ENCODE measurements around the gene MGME1. TPM values are rescaled to one million over a fixed set of nuclear protein-coding genes. Genes with fewer than 3 reads are reported as not detected.

MGME1 gene
- total RNA-seq, 2 experiments from 2014 or later, result 46.6 to 50.7 TPM

GRCh38 chr20:17969278-17969883, 563 bp downstream of the MGME1 start:
- H3K4me1 Mint-ChIP-seq, result peaks cover 37% of the 10 kb centered on the region
- H3K4me3 Mint-ChIP-seq, result peak overlapping the region; percentile 87
- peaks cover 67% of the 10 kb centered on the region for H3K36me3 Mint-ChIP-seq
- peak overlapping the region; percentile 97 for H3K27ac Mint-ChIP-seq
- peak; percentile 32 for ATAC-seq
- CTCF ChIA-PET, result interaction anchor here (1.2 to 8.3 kb wide), 5 partner anchors 10 to 396 kb away, joined by 3 to 53 read pairs (median 6); partner anchors contain the start of gene RRBP1
- peak; percentile 72 for DNase-seq
- no peaks in the 10 kb centered on the region for H3K27me3 Mint-ChIP-seq
- H3K9me3 Mint-ChIP-seq (ENCODE audit: low read depth), result no peaks in the 10 kb centered on the region

- Mint-ChIP-seq H3K36me3 (peaks cover 65% of the 10 kb centered on the region), H3K4me1 (peaks cover 34% of the 10 kb centered on the region), H3K27ac (peak overlapping the region; percentile 97), H3K27me3 (no peaks in the 10 kb centered on the region), H3K9me3 (ENCODE audit: low read depth) (no peaks in the 10 kb centered on the region), H3K4me3 (peak overlapping the region; percentile 87)
- ATAC-seq (no peak), DNase-seq (peak; percentile 70)
- CTCF ChIA-PET, result interaction anchor here (1.2 to 8.3 kb wide), 5 partner anchors 10 to 397 kb away, joined by 3 to 53 read pairs (median 6); partner anchors contain the start of gene RRBP1
These were observed 1.1 kb downstream of the MGME1 start for GRCh38 chr20:17969884-17970409.

GRCh38 chr20:17971300-17972013, 2.6 kb downstream of the MGME1 start:
- H3K27ac Mint-ChIP-seq, result peak overlapping the region; percentile 97
- DNase-seq (no peak), ATAC-seq (no peak)
- H3K4me3 Mint-ChIP-seq, result peak overlapping the region; percentile 87
- peaks cover 40% of the 10 kb centered on the region for H3K4me1 Mint-ChIP-seq
- H3K36me3 Mint-ChIP-seq, result peaks cover 60% of the 10 kb centered on the region
- CTCF ChIA-PET, result interaction anchor here (0.8 to 8.3 kb wide), 6 partner anchors 15 to 435 kb away, joined by 3 to 53 read pairs (median 5); no protein-coding TSS in a partner anchor
- H3K27me3 Mint-ChIP-seq, result no peaks in the 10 kb centered on the region
- no peaks in the 10 kb centered on the region for H3K9me3 Mint-ChIP-seq (ENCODE audit: low read depth)

- CTCF ChIA-PET, result interaction anchor here (1.0 to 8.3 kb wide), 3 partner anchors 15 to 30 kb away, joined by 3 to 53 read pairs (median 6); no protein-coding TSS in a partner anchor
- ATAC-seq, result no peak
- no peak for DNase-seq
- no peaks in the 10 kb centered on the region for H3K27me3 Mint-ChIP-seq
- peaks cover 41% of the 10 kb centered on the region for H3K4me1 Mint-ChIP-seq
- H3K27ac Mint-ChIP-seq, result peak overlapping the region; percentile 97
- no peaks in the 10 kb centered on the region for H3K9me3 Mint-ChIP-seq (ENCODE audit: low read depth)
- peak overlapping the region; percentile 87 for H3K4me3 Mint-ChIP-seq
- peaks cover 58% of the 10 kb centered on the region for H3K36me3 Mint-ChIP-seq
These were observed 3.3 kb downstream of the MGME1 start for GRCh38 chr20:17972121-17972520.

- Mint-ChIP-seq H3K27ac (no peak overlapping the region), H3K36me3 (peaks cover 51% of the 10 kb centered on the region), H3K4me3 (no peak overlapping the region), H3K9me3 (ENCODE audit: low read depth) (no peaks in the 10 kb centered on the region), H3K4me1 (peaks cover 39% of the 10 kb centered on the region), H3K27me3 (no peaks in the 10 kb centered on the region)
- CTCF ChIA-PET, result no interaction called here
- DNase-seq, result no peak
- ATAC-seq, result no peak
These were observed 7.5 kb downstream of the MGME1 start for GRCh38 chr20:17976305-17976704.

- no peaks in the 10 kb centered on the region for H3K9me3 Mint-ChIP-seq (ENCODE audit: low read depth)
- ATAC-seq (no peak), DNase-seq (no peak)
- H3K27ac Mint-ChIP-seq, result no peak overlapping the region
- H3K4me3 Mint-ChIP-seq, result no peak overlapping the region
- peaks cover 35% of the 10 kb centered on the region for H3K36me3 Mint-ChIP-seq
- CTCF ChIA-PET, result interaction anchor here (1.3 kb wide), 1 partner anchor 10 kb away, joined by 4 read pairs; no protein-coding TSS in a partner anchor
- H3K27me3 Mint-ChIP-seq, result no peaks in the 10 kb centered on the region
- peaks cover 9% of the 10 kb centered on the region for H3K4me1 Mint-ChIP-seq
These were observed 16.7 kb downstream of the MGME1 start for GRCh38 chr20:17985388-17986018.

- no peak for ATAC-seq
These were observed 19.2 kb downstream of the MGME1 start for GRCh38 chr20:17987988-17988387.

GRCh38 chr20:17990278-17990972, 21.6 kb downstream of the MGME1 start:
- H3K36me3 Mint-ChIP-seq, result peaks cover 27% of the 10 kb centered on the region
- no peaks in the 10 kb centered on the region for H3K27me3 Mint-ChIP-seq
- peaks cover 30% of the 10 kb centered on the region for H3K4me1 Mint-ChIP-seq
- DNase-seq (no peak), ATAC-seq (no peak)
- CTCF ChIA-PET, result interaction anchor here (0.5 kb wide), 1 partner anchor 459 kb away, joined by 3 read pairs; the partner anchor contains the start of gene BFSP1
- no peak overlapping the region for H3K4me3 Mint-ChIP-seq
- H3K27ac Mint-ChIP-seq, result no peak overlapping the region
- no peaks in the 10 kb centered on the region for H3K9me3 Mint-ChIP-seq (ENCODE audit: low read depth)

More at GRCh38 chr20:17987988-17988387, 19.2 kb downstream of the MGME1 start:
- peaks cover 20% of the 10 kb centered on the region for H3K4me1 Mint-ChIP-seq
- no peak for DNase-seq
- no peak overlapping the region for H3K27ac Mint-ChIP-seq
- peaks cover 35% of the 10 kb centered on the region for H3K36me3 Mint-ChIP-seq
- CTCF ChIA-PET, result interaction anchor here (1.7 kb wide), 1 partner anchor 9 kb away, joined by 7 read pairs; no protein-coding TSS in a partner anchor
- no peaks in the 10 kb centered on the region for H3K27me3 Mint-ChIP-seq
- no peaks in the 10 kb centered on the region for H3K9me3 Mint-ChIP-seq (ENCODE audit: low read depth)
- H3K4me3 Mint-ChIP-seq, result no peak overlapping the region

- no peaks in the 10 kb centered on the region for H3K9me3 Mint-ChIP-seq (ENCODE audit: low read depth)
- no peaks in the 10 kb centered on the region for H3K27me3 Mint-ChIP-seq
- H3K27ac Mint-ChIP-seq, result peak overlapping the region; percentile 83
- ATAC-seq (peak; percentile 70), DNase-seq (peak; percentile 72)
- H3K4me1 Mint-ChIP-seq, result peaks cover 39% of the 10 kb centered on the region
- H3K36me3 Mint-ChIP-seq, result peaks cover 25% of the 10 kb centered on the region
- CTCF ChIA-PET, result interaction anchor here (0.7 to 3.6 kb wide), 4 partner anchors 12 to 309 kb away, joined by 3 to 14 read pairs (median 4); partner anchors contain the start of gene RRBP1
- H3K4me3 Mint-ChIP-seq, result peak overlapping the region; percentile 30
These were observed 23.4 kb downstream of the MGME1 start for GRCh38 chr20:17992224-17992637.

GRCh38 chr20:17992847-17993513, 24.2 kb downstream of the MGME1 start:
- peaks cover 40% of the 10 kb centered on the region for H3K4me1 Mint-ChIP-seq
- DNase-seq (no peak), ATAC-seq (peak; percentile 37)
- H3K27ac Mint-ChIP-seq, result peak overlapping the region; percentile 83
- no peaks in the 10 kb centered on the region for H3K27me3 Mint-ChIP-seq
- H3K4me3 Mint-ChIP-seq, result no peak overlapping the region
- CTCF ChIA-PET, result interaction anchor here (0.7 to 3.6 kb wide), 4 partner anchors 11 to 310 kb away, joined by 3 to 14 read pairs (median 4); partner anchors contain the start of gene RRBP1
- no peaks in the 10 kb centered on the region for H3K9me3 Mint-ChIP-seq (ENCODE audit: low read depth)
- H3K36me3 Mint-ChIP-seq, result peaks cover 19% of the 10 kb centered on the region

GRCh38 chr20:17993546-17993945, 24.7 kb downstream of the MGME1 start:
- Mint-ChIP-seq H3K9me3 (ENCODE audit: low read depth) (no peaks in the 10 kb centered on the region), H3K36me3 (peaks cover 17% of the 10 kb centered on the region), H3K27me3 (no peaks in the 10 kb centered on the region), H3K4me1 (peaks cover 39% of the 10 kb centered on the region), H3K27ac (peak overlapping the region; percentile 64), H3K4me3 (no peak overlapping the region)
- CTCF ChIA-PET, result interaction anchor here (1.1 to 3.6 kb wide), 4 partner anchors 11 to 488 kb away, joined by 3 to 14 read pairs (median 5); partner anchors contain the start of gene RRBP1
- ATAC-seq (no peak), DNase-seq (no peak)
